ENCODE measurements around the gene ANKFY1. TPM values are rescaled to one million over a fixed set of nuclear protein-coding genes. Genes with fewer than 3 reads are reported as not detected.
A peak's percentile ranks its signal among the peaks of the same experiment; 100 is the strongest.

ANKFY1 gene
- total RNA-seq, 1 experiment from 2014 or later = 46.8 TPM

DNA sequence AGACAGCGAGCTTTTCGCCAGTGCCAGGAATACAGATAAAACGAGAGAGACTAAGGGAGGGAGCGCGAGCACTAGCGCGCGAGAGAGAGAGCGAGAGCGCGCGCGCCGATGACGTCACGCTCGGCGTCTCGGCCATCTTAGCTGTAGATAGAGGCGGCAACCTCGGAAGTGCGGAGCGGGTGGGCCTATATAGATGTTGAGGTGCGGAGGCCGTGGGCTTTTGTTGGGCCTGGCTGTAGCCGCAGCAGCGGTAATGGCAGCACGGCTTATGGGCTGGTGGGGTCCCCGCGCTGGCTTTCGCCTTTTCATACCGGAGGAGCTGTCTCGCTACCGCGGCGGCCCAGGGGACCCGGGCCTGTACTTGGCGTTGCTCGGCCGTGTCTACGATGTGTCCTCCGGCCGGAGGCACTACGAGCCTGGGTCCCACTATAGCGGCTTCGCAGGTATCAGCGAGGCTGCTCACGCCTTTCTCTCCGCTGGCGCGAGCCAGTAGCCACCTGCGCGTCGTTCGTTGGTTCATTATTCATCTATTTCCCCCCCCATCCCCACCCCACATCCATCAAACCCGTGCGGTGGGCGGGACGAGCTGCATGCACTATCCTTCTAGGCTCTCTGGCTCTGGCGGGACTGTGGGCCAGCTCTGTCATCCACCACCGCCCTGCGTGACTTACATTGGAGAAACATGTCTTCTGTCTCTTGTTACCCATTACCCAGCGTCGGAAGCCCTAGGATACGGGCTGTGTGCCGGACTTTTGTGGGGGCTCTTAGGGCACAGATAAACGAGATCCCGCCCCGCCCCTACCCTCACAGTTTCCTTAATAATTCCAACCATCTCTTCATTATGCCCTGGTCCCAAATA lies 120.0 kb downstream of the ANKFY1 start (continued):
- TF ChIP-seq, protein P1, sequence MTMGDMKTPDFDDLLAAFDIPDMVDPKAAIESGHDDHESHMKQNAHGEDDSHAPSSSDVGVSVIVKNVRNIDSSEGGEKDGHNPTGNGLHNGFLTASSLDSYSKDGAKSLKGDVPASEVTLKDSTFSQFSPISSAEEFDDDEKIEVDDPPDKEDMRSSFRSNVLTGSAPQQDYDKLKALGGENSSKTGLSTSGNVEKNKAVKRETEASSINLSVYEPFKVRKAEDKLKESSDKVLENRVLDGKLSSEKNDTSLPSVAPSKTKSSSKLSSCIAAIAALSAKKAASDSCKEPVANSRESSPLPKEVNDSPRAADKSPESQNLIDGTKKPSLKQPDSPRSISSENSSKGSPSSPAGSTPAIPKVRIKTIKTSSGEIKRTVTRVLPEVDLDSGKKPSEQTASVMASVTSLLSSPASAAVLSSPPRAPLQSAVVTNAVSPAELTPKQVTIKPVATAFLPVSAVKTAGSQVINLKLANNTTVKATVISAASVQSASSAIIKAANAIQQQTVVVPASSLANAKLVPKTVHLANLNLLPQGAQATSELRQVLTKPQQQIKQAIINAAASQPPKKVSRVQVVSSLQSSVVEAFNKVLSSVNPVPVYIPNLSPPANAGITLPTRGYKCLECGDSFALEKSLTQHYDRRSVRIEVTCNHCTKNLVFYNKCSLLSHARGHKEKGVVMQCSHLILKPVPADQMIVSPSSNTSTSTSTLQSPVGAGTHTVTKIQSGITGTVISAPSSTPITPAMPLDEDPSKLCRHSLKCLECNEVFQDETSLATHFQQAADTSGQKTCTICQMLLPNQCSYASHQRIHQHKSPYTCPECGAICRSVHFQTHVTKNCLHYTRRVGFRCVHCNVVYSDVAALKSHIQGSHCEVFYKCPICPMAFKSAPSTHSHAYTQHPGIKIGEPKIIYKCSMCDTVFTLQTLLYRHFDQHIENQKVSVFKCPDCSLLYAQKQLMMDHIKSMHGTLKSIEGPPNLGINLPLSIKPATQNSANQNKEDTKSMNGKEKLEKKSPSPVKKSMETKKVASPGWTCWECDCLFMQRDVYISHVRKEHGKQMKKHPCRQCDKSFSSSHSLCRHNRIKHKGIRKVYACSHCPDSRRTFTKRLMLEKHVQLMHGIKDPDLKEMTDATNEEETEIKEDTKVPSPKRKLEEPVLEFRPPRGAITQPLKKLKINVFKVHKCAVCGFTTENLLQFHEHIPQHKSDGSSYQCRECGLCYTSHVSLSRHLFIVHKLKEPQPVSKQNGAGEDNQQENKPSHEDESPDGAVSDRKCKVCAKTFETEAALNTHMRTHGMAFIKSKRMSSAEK (CRISPR knock-in tag; IDR thresholded peaks at IDR 0.05; ENCODE audit: borderline replicate concordance) = no peak
- TF ChIP-seq, protein P2, sequence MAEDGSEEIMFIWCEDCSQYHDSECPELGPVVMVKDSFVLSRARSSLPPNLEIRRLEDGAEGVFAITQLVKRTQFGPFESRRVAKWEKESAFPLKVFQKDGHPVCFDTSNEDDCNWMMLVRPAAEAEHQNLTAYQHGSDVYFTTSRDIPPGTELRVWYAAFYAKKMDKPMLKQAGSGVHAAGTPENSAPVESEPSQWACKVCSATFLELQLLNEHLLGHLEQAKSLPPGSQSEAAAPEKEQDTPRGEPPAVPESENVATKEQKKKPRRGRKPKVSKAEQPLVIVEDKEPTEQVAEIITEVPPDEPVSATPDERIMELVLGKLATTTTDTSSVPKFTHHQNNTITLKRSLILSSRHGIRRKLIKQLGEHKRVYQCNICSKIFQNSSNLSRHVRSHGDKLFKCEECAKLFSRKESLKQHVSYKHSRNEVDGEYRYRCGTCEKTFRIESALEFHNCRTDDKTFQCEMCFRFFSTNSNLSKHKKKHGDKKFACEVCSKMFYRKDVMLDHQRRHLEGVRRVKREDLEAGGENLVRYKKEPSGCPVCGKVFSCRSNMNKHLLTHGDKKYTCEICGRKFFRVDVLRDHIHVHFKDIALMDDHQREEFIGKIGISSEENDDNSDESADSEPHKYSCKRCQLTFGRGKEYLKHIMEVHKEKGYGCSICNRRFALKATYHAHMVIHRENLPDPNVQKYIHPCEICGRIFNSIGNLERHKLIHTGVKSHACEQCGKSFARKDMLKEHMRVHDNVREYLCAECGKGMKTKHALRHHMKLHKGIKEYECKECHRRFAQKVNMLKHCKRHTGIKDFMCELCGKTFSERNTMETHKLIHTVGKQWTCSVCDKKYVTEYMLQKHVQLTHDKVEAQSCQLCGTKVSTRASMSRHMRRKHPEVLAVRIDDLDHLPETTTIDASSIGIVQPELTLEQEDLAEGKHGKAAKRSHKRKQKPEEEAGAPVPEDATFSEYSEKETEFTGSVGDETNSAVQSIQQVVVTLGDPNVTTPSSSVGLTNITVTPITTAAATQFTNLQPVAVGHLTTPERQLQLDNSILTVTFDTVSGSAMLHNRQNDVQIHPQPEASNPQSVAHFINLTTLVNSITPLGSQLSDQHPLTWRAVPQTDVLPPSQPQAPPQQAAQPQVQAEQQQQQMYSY (CRISPR knock-in tag; IDR thresholded peaks at IDR 0.05) = peak; percentile 60
- no peak for TF ChIP-seq ZNF263 (CRISPR knock-in tag; IDR thresholded peaks at IDR 0.05; ENCODE audit: low read depth)
- TF ChIP-seq, protein P3, sequence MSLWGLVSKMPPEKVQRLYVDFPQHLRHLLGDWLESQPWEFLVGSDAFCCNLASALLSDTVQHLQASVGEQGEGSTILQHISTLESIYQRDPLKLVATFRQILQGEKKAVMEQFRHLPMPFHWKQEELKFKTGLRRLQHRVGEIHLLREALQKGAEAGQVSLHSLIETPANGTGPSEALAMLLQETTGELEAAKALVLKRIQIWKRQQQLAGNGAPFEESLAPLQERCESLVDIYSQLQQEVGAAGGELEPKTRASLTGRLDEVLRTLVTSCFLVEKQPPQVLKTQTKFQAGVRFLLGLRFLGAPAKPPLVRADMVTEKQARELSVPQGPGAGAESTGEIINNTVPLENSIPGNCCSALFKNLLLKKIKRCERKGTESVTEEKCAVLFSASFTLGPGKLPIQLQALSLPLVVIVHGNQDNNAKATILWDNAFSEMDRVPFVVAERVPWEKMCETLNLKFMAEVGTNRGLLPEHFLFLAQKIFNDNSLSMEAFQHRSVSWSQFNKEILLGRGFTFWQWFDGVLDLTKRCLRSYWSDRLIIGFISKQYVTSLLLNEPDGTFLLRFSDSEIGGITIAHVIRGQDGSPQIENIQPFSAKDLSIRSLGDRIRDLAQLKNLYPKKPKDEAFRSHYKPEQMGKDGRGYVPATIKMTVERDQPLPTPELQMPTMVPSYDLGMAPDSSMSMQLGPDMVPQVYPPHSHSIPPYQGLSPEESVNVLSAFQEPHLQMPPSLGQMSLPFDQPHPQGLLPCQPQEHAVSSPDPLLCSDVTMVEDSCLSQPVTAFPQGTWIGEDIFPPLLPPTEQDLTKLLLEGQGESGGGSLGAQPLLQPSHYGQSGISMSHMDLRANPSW (CRISPR knock-in tag; conservative IDR thresholded peaks at IDR 0.05; ENCODE audit: low read depth) = no peak
- no peak for TF ChIP-seq FOXJ3 (CRISPR knock-in tag; IDR thresholded peaks at IDR 0.05; ENCODE audit: borderline replicate concordance)
- no peak for TF ChIP-seq OVOL2 (CRISPR knock-in tag; IDR thresholded peaks at IDR 0.05; ENCODE audit: borderline replicate concordance)
- peak; percentile 45; the same call in 1 of the 2 replicates for TF ChIP-seq ZMAT4 (CRISPR knock-in tag; IDR thresholded peaks at IDR 0.05)
- 0 out of 2 replicates have a peak, but pooled peaks have one; percentile 38 for TF ChIP-seq SMAD3 (CRISPR knock-in tag; IDR thresholded peaks at IDR 0.05; ENCODE audit: borderline replicate concordance)
- TF ChIP-seq MAX (CRISPR knock-in tag; IDR thresholded peaks at IDR 0.05) = peak; percentile 27; the same call in 1 of the 2 replicates
- TF ChIP-seq ZNF138 (CRISPR knock-in tag; conservative IDR thresholded peaks at IDR 0.05) = no peak
- no peak for TF ChIP-seq E2F4 (CRISPR knock-in tag; IDR thresholded peaks at IDR 0.05; ENCODE audit: borderline replicate concordance, low read depth)
- TF ChIP-seq E2F5 (CRISPR knock-in tag; IDR thresholded peaks at IDR 0.05) = 0 out of 2 replicates have a peak, but pooled peaks have one; percentile 48
- TF ChIP-seq HMGXB4 (CRISPR knock-in tag; IDR thresholded peaks at IDR 0.05) = 0 out of 2 replicates have a peak, but pooled peaks have one; percentile 26
- peak; percentile 94 for TF ChIP-seq CREM (CRISPR knock-in tag; IDR thresholded peaks at IDR 0.05)
- 0 out of 2 replicates have a peak, but pooled peaks have one; percentile 23 for TF ChIP-seq FOXK1 (CRISPR knock-in tag; IDR thresholded peaks at IDR 0.05)
- TF ChIP-seq NR2C2 (CRISPR knock-in tag; IDR thresholded peaks at IDR 0.05) = no peak
- no peak for TF ChIP-seq FOXP4 (CRISPR knock-in tag; IDR thresholded peaks at IDR 0.05)
- TF ChIP-seq JUN (CRISPR knock-in tag; IDR thresholded peaks at IDR 0.05) = no peak; the same call in 1 of the 2 replicates
- TF ChIP-seq IRF2 (CRISPR knock-in tag; IDR thresholded peaks at IDR 0.05; ENCODE audit: borderline replicate concordance, low read depth) = no peak
